Uterus (tissue), 4 donors: ENCODE data around the gene GALNT5. TPM values are rescaled to one million over a fixed set of nuclear protein-coding genes. Genes with fewer than 3 reads are reported as not detected.
"Not testable (repeated sequence)": the region's sequence is repeated elsewhere in the genome, so short reads cannot be mapped to it uniquely, and the experiment has no call there.

Experiments
- DNase-seq, 2 donors: peaks; one replicate each; pipeline ENCODE4 v3.0.0-alpha.2; 2019 to 2020
- H3K27ac ChIP-seq, 2 donors: fragments of 200-600 bp; sonication (generic); 1 replicate in 1 of 2; 2 replicates in 1 of 2; pipeline ENCODE4 v1.5.1; 2016 to 2018
- H3K27me3 ChIP-seq, 2 donors: fragments of 200-600 bp; sonication (generic); one replicate each; pipeline ENCODE4 v1.5.1; 2018 to 2019; ENCODE audit warnings: control low read depth in 1 of 2
- H3K36me3 ChIP-seq, 2 donors: fragments of 200-600 bp; sonication (generic); one replicate each; pipeline ENCODE4 v1.5.1; 2019; ENCODE audit warnings: control low read depth in 1 of 2
- H3K4me1 ChIP-seq, 2 donors: fragments of 200-600 bp; sonication (generic); one replicate each; pipeline ENCODE4 v1.5.1; 2018 to 2019; ENCODE audit warnings: control low read depth in 1 of 2
- H3K4me3 ChIP-seq, 2 donors: fragments of 200-600 bp; sonication (generic); 1 replicate in 1 of 2; 2 replicates in 1 of 2; pipeline ENCODE4 v1.5.1; 2018 to 2019; ENCODE audit warnings: mild to moderate bottlenecking in 1 of 2
- H3K9me3 ChIP-seq, 2 donors: fragments of 200-600 bp; sonication (generic); one replicate each; pipeline ENCODE4 v1.5.1; 2019; ENCODE audit warnings: control low read depth in 1 of 2
- POLR2A ChIP-seq, 2 donors: fragments of 450-650 bp; IDR thresholded peaks; one replicate each; pipeline ENCODE4 v1.6.1; 2016; ENCODE audit warnings: antibody characterized with exemption in 2 of 2, mild to moderate bottlenecking in 1 of 2, moderate library complexity in 1 of 2
- intact Hi-C: fragments of 100-400 bp; cut with DNase I; formaldehyde crosslinking; loops from one replicate; pipeline ENCODE4 v1.15.1; 2023; ENCODE audit warnings: low total_unique reads
- total RNA-seq, 4 donors: library from RNA; depleted of rRNA in 3 of 4; stranded (reverse); fragments of >200 nt in 3 of 4; gene quantifications; one replicate each; pipeline versions ENCODE4 v1.1.0 to v1.2.4, GENCODE V29; 2014 to 2023
- TF ChIP-seq, protein P1 (sequence below), 4 experiments: fragments of 200-600 bp in 2 of 4; fragments of 450-650 bp in 2 of 4; sonication (generic) in 2 of 4; IDR thresholded peaks; one replicate each; pipeline ENCODE4 v1.5.1; 2016 to 2019; ENCODE audit warnings: antibody characterized with exemption in 4 of 4, mild to moderate bottlenecking in 2 of 4, moderate library complexity in 1 of 4
- donor health status: DM: yes; HTN: yes; CAD: no.

Gene GALNT5
- total RNA-seq, 4 donors from 2014 or later: 0.26 to 8.1 TPM; not detected in 2

DNA sequence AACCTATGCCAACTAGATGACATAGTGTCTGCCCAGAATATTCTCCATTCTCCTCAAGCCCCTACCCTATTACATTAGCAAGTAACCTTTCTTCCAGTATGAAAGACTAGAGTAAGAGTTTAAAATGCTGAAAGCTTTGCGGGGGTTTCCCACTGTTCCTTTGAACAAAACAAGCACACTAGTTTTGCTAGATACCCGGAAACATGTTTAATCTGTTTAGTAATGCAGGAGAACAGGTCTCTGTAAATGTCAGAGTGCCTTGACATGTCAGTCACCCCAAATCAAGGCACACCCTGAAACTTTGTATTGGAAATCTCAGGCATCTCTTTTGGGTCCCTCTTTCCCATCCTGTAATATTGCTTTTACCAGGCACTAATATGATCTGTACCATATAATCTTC lies 11.6 kb downstream of the GALNT5 start:
- Histone ChIP-seq H3K36me3 (no peaks in the 10 kb centered on the region), H3K4me1 (no peaks in the 10 kb centered on the region), H3K9me3 (no peaks in the 10 kb centered on the region), H3K4me3 (no peak overlapping the region), H3K27me3 (no peaks in the 10 kb centered on the region), H3K27ac (no peak overlapping the region)
- intact Hi-C loops: no loop called here
- DNase-seq: no peak
- TF ChIP-seq, protein P1, sequence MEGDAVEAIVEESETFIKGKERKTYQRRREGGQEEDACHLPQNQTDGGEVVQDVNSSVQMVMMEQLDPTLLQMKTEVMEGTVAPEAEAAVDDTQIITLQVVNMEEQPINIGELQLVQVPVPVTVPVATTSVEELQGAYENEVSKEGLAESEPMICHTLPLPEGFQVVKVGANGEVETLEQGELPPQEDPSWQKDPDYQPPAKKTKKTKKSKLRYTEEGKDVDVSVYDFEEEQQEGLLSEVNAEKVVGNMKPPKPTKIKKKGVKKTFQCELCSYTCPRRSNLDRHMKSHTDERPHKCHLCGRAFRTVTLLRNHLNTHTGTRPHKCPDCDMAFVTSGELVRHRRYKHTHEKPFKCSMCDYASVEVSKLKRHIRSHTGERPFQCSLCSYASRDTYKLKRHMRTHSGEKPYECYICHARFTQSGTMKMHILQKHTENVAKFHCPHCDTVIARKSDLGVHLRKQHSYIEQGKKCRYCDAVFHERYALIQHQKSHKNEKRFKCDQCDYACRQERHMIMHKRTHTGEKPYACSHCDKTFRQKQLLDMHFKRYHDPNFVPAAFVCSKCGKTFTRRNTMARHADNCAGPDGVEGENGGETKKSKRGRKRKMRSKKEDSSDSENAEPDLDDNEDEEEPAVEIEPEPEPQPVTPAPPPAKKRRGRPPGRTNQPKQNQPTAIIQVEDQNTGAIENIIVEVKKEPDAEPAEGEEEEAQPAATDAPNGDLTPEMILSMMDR (IDR thresholded peaks at IDR 0.05): no peak
- TF ChIP-seq POLR2A (IDR thresholded peaks at IDR 0.05): no peak

DNA sequence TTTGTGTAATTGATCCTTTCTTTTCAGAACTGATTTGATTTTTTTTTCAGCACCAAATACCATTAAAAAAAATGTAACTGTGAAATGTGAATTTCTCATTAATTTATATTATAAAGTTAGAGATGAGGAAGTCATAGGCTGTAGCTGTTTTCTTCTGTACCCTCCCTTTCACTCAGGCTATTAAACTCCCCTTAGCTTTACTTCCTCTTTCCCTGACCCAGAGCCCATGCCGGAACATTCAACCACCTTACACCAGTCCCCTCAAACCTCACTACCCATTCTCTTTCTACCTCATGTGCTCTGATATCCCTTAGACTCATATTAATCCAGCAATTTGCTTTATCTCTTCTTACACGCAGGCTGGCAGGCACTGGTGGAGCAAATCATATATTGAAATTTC lies 12.4 kb downstream of the GALNT5 start:
- Histone ChIP-seq H3K27ac (no peak overlapping the region), H3K9me3 (no peaks in the 10 kb centered on the region), H3K27me3 (no peaks in the 10 kb centered on the region), H3K4me1 (no peaks in the 10 kb centered on the region), H3K36me3 (no peaks in the 10 kb centered on the region), H3K4me3 (no peak overlapping the region)
- intact Hi-C loops: no loop called here
- no peak for DNase-seq
- TF ChIP-seq POLR2A (IDR thresholded peaks at IDR 0.05): no peak
- TF ChIP-seq, protein P1 (IDR thresholded peaks at IDR 0.05): no peak

DNA sequence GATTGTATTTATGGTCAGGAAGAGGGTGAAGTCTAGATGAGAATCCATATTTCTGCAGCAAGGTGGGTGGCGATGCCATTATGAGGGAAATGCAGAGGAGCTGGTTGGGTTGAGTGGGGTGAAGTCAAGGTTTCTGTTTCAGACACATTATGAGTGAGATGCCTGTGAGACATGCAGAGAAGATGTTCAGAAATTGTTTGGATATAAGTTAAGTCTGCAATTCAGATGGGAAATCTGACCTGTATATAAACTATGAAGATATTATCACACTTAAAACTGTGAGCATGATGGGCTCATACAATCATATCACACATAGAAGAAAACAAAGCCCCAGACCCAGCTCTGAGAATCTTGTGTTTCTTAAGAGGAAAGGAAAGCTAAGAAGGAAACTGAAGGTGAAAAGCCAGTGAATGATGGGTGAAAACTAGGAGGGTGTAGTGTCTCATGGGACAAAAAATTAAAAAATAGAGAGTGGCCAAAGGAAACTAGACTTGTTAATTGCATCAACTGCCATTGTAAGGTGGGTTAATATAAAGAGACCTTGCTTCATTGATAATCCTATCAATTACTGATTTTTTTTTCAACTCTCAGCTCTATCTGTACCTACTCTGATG lies 14.2 kb downstream of the GALNT5 start:
- TF ChIP-seq, protein P1 (IDR thresholded peaks at IDR 0.05): no peak
- no peak for TF ChIP-seq POLR2A (IDR thresholded peaks at IDR 0.05)
- Histone ChIP-seq H3K27ac (no peak overlapping the region), H3K27me3 (no peaks in the 10 kb centered on the region), H3K9me3 (no peaks in the 10 kb centered on the region), H3K36me3 (no peaks in the 10 kb centered on the region), H3K4me1 (no peaks in the 10 kb centered on the region), H3K4me3 (no peak overlapping the region)
- intact Hi-C loops: no loop called here
- no peak for DNase-seq

DNA sequence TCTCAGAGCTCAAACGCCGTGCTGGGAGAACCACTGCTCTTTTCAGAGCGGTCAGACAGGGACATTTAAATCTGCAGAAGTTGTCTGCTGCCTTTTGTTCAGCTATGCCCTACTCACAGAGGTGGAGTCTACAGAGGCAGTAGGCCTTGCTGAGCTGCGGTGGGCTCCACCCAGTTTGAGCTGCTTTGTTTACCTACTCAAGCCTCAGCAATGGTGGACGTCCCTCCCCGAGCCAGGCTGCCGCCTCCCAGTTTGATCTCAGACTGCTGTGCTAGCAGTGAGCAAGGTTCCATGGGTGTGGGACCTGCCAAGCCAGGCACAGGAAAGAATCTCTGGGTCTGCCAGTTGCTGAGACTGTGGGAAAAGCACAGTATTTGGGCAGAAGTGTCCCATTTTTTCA lies 21.8 kb downstream of the GALNT5 start:
- H3K4me3 ChIP-seq, H3K9me3 ChIP-seq, intact Hi-C loops, H3K27me3 ChIP-seq, H3K36me3 ChIP-seq, DNase-seq, H3K27ac ChIP-seq, H3K4me1 ChIP-seq: not testable (repeated sequence)

- H3K4me1 ChIP-seq: no peaks in the 10 kb centered on the region
- H3K4me3 ChIP-seq: no peak overlapping the region
- intact Hi-C loops: no loop called here
- no peaks in the 10 kb centered on the region for H3K9me3 ChIP-seq
- DNase-seq: no peak
- no peaks in the 10 kb centered on the region for H3K27me3 ChIP-seq
- H3K36me3 ChIP-seq: no peaks in the 10 kb centered on the region
- no peak overlapping the region for H3K27ac ChIP-seq
- TF ChIP-seq, protein P1 (IDR thresholded peaks at IDR 0.05): no peak
- TF ChIP-seq POLR2A (IDR thresholded peaks at IDR 0.05): no peak
Measured at GRCh38 chr2:157281316-157281715, 23.8 kb downstream of the GALNT5 start.

- Histone ChIP-seq H3K4me1 (no peaks in the 10 kb centered on the region), H3K27me3 (no peaks in the 10 kb centered on the region), H3K4me3 (no peak overlapping the region), H3K27ac (no peak overlapping the region), H3K9me3 (no peaks in the 10 kb centered on the region), H3K36me3 (no peaks in the 10 kb centered on the region)
- TF ChIP-seq POLR2A (IDR thresholded peaks at IDR 0.05): no peak
- TF ChIP-seq, protein P1 (IDR thresholded peaks at IDR 0.05): no peak
- no peak for DNase-seq
- intact Hi-C loops: no loop called here
Measured at GRCh38 chr2:157283468-157283867, 26.0 kb downstream of the GALNT5 start.
